ENCODE measurements around the gene SAV1.

SAV1 gene

GRCh38 chr14:50608302-50608851, 59.7 kb downstream of the SAV1 start:
- no peak for DNase-seq (ENCODE audit: low read depth)
- H3K4me3 ChIP-seq (ENCODE audit: low read length): no peak overlapping the region
- TF ChIP-seq CTCF (conservative IDR thresholded peaks at IDR 0.05; ENCODE audit: low read depth, low read length): no peak

- H3K4me3 ChIP-seq (ENCODE audit: low read length): no peak overlapping the region
- TF ChIP-seq CTCF (conservative IDR thresholded peaks at IDR 0.05; ENCODE audit: low read depth, low read length): no peak
- DNase-seq (ENCODE audit: low read depth): no peak
Measured at GRCh38 chr14:50607761-50608160, 60.3 kb downstream of the SAV1 start.

GRCh38 chr14:50607181-50607580, 60.9 kb downstream of the SAV1 start:
- DNase-seq (ENCODE audit: low read depth): no peak
- TF ChIP-seq CTCF (conservative IDR thresholded peaks at IDR 0.05; ENCODE audit: low read depth, low read length): no peak
- H3K4me3 ChIP-seq (ENCODE audit: low read length): no peak overlapping the region

GRCh38 chr14:50606468-50606867, 61.6 kb downstream of the SAV1 start:
- no peak for TF ChIP-seq CTCF (conservative IDR thresholded peaks at IDR 0.05; ENCODE audit: low read depth, low read length)
- DNase-seq (ENCODE audit: low read depth): no peak
- H3K4me3 ChIP-seq (ENCODE audit: low read length): no peak overlapping the region

GRCh38 chr14:50605766-50606165, 62.3 kb downstream of the SAV1 start:
- TF ChIP-seq CTCF (conservative IDR thresholded peaks at IDR 0.05; ENCODE audit: low read depth, low read length): no peak

GRCh38 chr14:50603565-50603964, 64.5 kb downstream of the SAV1 start:
- H3K4me3 ChIP-seq (ENCODE audit: low read length): no peak overlapping the region
- no peak for DNase-seq (ENCODE audit: low read depth)
- TF ChIP-seq CTCF (conservative IDR thresholded peaks at IDR 0.05; ENCODE audit: low read depth, low read length): no peak

More at GRCh38 chr14:50605766-50606165, 62.3 kb downstream of the SAV1 start:
- H3K4me3 ChIP-seq (ENCODE audit: low read length): no peak overlapping the region
- DNase-seq (ENCODE audit: low read depth): peak; percentile 56

GRCh38 chr14:50602035-50602434, 66.1 kb downstream of the SAV1 start:
- no peak for TF ChIP-seq CTCF (conservative IDR thresholded peaks at IDR 0.05; ENCODE audit: low read depth, low read length)
- DNase-seq (ENCODE audit: low read depth): no peak
- H3K4me3 ChIP-seq (ENCODE audit: low read length): no peak overlapping the region

All from retinal pigment epithelial cell (primary cell).